Endodermal cell (in vitro differentiated cells): ENCODE results near the gene LIM2. TPM values are rescaled to one million over a fixed set of nuclear protein-coding genes. Genes with fewer than 3 reads are reported as not detected.

ENCODE experiments used
- DNase-seq: peaks from one replicate; pipeline ENCODE4 v3.0.0-alpha.2; 2017
- H3K27ac ChIP-seq: 2 replicates; pipeline ENCODE4 v1.5.1; 2013; ENCODE audit warnings: mild to moderate bottlenecking, low read depth, low read length, moderate library complexity
- H3K27me3 ChIP-seq: 2 replicates; pipeline ENCODE4 v1.6.1; 2013; ENCODE audit warnings: mild to moderate bottlenecking, low read length, moderate library complexity; ENCODE audit not compliant: insufficient read depth, control insufficient read depth, poor library complexity, severe bottlenecking
- H3K36me3 ChIP-seq: 2 replicates; pipeline ENCODE4 v1.7.0; 2013; ENCODE audit warnings: mild to moderate bottlenecking, low read length, moderate library complexity; ENCODE audit not compliant: control insufficient read depth, insufficient read depth
- H3K4me1 ChIP-seq: one replicate; pipeline ENCODE4 v1.7.0; 2013; ENCODE audit warnings: low read length; ENCODE audit not compliant: control insufficient read depth, insufficient read depth
- H3K4me3 ChIP-seq: 2 replicates; pipeline ENCODE4 v1.5.1; 2013; ENCODE audit warnings: mild to moderate bottlenecking, low read length, moderate library complexity
- H3K9ac ChIP-seq: 2 replicates; pipeline ENCODE4 v1.6.1; 2013; ENCODE audit warnings: mild to moderate bottlenecking, low read length, moderate library complexity; ENCODE audit not compliant: poor library complexity, severe bottlenecking; ENCODE audit errors: extremely low read depth
- H3K9me3 ChIP-seq: 2 replicates; pipeline ENCODE4 v1.6.1; 2013; ENCODE audit warnings: mild to moderate bottlenecking, low read length, moderate library complexity; ENCODE audit not compliant: control insufficient read depth
- H3K27ac Mint-ChIP-seq: 2 replicates; pipeline ENCODE4 v1.8.0; 2020; ENCODE audit warnings: mixed read lengths
- H3K27me3 Mint-ChIP-seq: 2 replicates; pipeline ENCODE4 v1.8.0; 2021; ENCODE audit warnings: mild to moderate bottlenecking, mixed read lengths; ENCODE audit not compliant: insufficient read depth
- H3K36me3 Mint-ChIP-seq: 2 replicates; pipeline ENCODE4 v1.8.0; 2020; ENCODE audit warnings: low read depth, mixed read lengths
- H3K4me1 Mint-ChIP-seq: 2 replicates; pipeline ENCODE4 v1.8.0; 2020; ENCODE audit warnings: mixed read lengths
- H3K4me3 Mint-ChIP-seq: 2 replicates; pipeline ENCODE4 v1.8.0; 2020; ENCODE audit warnings: mild to moderate bottlenecking, moderate library complexity, mixed read lengths
- H3K9me3 Mint-ChIP-seq: 2 replicates; pipeline ENCODE4 v1.8.0; 2020; ENCODE audit warnings: mild to moderate bottlenecking, mixed read lengths
- CTCF ChIP-seq: fragments of 200-600 bp; sonication (generic); conservative IDR thresholded peaks from 2 replicates; pipeline ENCODE4 v1.5.0; 2021; ENCODE audit warnings: antibody characterized with exemption, mild to moderate bottlenecking
- WGBS, 2 experiments: methylation state at CpG; one replicate each; pipeline versions ENCODE4 v1.1.5 to v1.1.7; 2013; ENCODE audit warnings: missing lambda C conversion rate in 2 of 2, mixed read lengths in 1 of 2; ENCODE audit not compliant: insufficient coverage in 1 of 2, insufficient read length in 1 of 2; 5-methylcytosine and 5-hydroxymethylcytosine counted together
- total RNA-seq, 2 donors: library from RNA; stranded (reverse); fragmentation: NEBNext Ultra II Directional in 1 of 2; extraction: Animal tissue kit (Norgen Biotek cat#: 25700) in 1 of 2; gene quantifications; 2 replicates in 1 of 2; 3 replicates in 1 of 2; pipeline ENCODE4 v1.2.1, GENCODE V29; 2021

The LIM2 gene
- total RNA-seq, 2 donors from 2014 or later, result not detected

GRCh38 chr19:51370230-51370629 is 17.5 kb downstream of the LIM2 start:
- Mint-ChIP-seq H3K4me3 (no peak overlapping the region), H3K27ac (no peak overlapping the region), H3K9me3 (no peaks in the 10 kb centered on the region), H3K27me3 (peaks cover 6% of the 10 kb centered on the region), H3K4me1 (peaks cover 12% of the 10 kb centered on the region), H3K36me3 (no peaks in the 10 kb centered on the region)
- Histone ChIP-seq H3K27me3 (no peaks in the 10 kb centered on the region), H3K36me3 (no peaks in the 10 kb centered on the region), H3K9ac (no peak overlapping the region), H3K27ac (no peak overlapping the region), H3K4me3 (no peak overlapping the region), H3K4me1 (peaks cover 7% of the 10 kb centered on the region), H3K9me3 (no peaks in the 10 kb centered on the region)
- TF ChIP-seq CTCF, result no peak
- DNase-seq, result no peak
- 82 to 93% methylated on average over 3 to 4 of the region's 4 CpGs for WGBS, 2 experiments

GRCh38 chr19:51368366-51369282 is 19.1 kb downstream of the LIM2 start, which contains the start of gene CLDND2:
CLDND2 (minus strand) TSS chr19:51369003; CDS start chr19:51368577, 426 bp downstream.
- Histone ChIP-seq H3K4me1 (peaks cover 12% of the 10 kb centered on the region), H3K9me3 (no peaks in the 10 kb centered on the region), H3K36me3 (no peaks in the 10 kb centered on the region), H3K27ac (peak within 1 kb of the TSS; percentile 96), H3K27me3 (no peaks in the 10 kb centered on the region), H3K4me3 (peak within 1 kb of the TSS; percentile 94), H3K9ac (peak within 1 kb of the TSS; percentile 60)
- H3K27me3 Mint-ChIP-seq, result peaks cover 6% of the 10 kb centered on the region
- H3K4me1 Mint-ChIP-seq, result peaks cover 25% of the 10 kb centered on the region
- no peaks in the 10 kb centered on the region for H3K36me3 Mint-ChIP-seq
- H3K27ac Mint-ChIP-seq, result peak within 1 kb of the TSS; percentile 95
- no peak for TF ChIP-seq CTCF
- WGBS, 2 experiments, result 69 to 76% methylated on average over 4 to 23 of the region's 23 CpGs
- no peaks in the 10 kb centered on the region for H3K9me3 Mint-ChIP-seq
- H3K4me3 Mint-ChIP-seq, result peak within 1 kb of the TSS; percentile 99
- DNase-seq, result peak; percentile 52

- peak; percentile 100 for DNase-seq
- Histone ChIP-seq H3K27ac (peak overlapping the region; percentile 96), H3K9ac (peak overlapping the region; percentile 86), H3K4me1 (peaks cover 17% of the 10 kb centered on the region), H3K9me3 (no peaks in the 10 kb centered on the region), H3K27me3 (no peaks in the 10 kb centered on the region), H3K36me3 (no peaks in the 10 kb centered on the region), H3K4me3 (peak overlapping the region; percentile 94)
- Mint-ChIP-seq H3K36me3 (no peaks in the 10 kb centered on the region), H3K9me3 (no peaks in the 10 kb centered on the region), H3K4me1 (peaks cover 31% of the 10 kb centered on the region), H3K4me3 (peak overlapping the region; percentile 99), H3K27ac (peak overlapping the region; percentile 99), H3K27me3 (peaks cover 5% of the 10 kb centered on the region)
- 0 to 1% methylated on average over 5 to 64 of the region's 64 CpGs for WGBS, 2 experiments
- no peak for TF ChIP-seq CTCF
Observed at GRCh38 chr19:51367565-51368365, 20.0 kb downstream of the LIM2 start.
